Measurements from ENCODE around the gene PCNX1. TPM values are rescaled to one million over a fixed set of nuclear protein-coding genes. Genes with fewer than 3 reads are reported as not detected.

PCNX1 gene
- total RNA-seq, 6 donors from 2014 or later = 38.4 to 98.5 (median 65.4) TPM

GRCh38 chr14:71130491-71131179 is 223.4 kb downstream of the PCNX1 start:
- ATAC-seq (ENCODE audit: low FRiP score in 2 of 2) = peak in 1 of 2 donors; percentile 31
- Histone ChIP-seq H3K36me3 (no peaks in the 10 kb centered on the region), H3K27ac (no peak overlapping the region), H3K27me3 (no peaks in the 10 kb centered on the region), H3K9me3 (no peaks in the 10 kb centered on the region), H3K4me3 (no peak overlapping the region), H3K4me1 (peaks cover 0 to 7% (median 4%) of the 10 kb centered on the region in 4 donors)
- TF ChIP-seq POLR2AphosphoS5 (IDR thresholded peaks at IDR 0.05) = no peak
- TF ChIP-seq CTCF (IDR thresholded peaks at IDR 0.05) = no peak
- TF ChIP-seq EP300 (IDR thresholded peaks at IDR 0.05) = no peak
- TF ChIP-seq POLR2A (IDR thresholded peaks at IDR 0.05) = no peak
- 52 to 59% methylated on average over 11 of the region's 11 CpGs for WGBS, 2 donors
- no peak for DNase-seq

- no peak overlapping the region for H3K27ac ChIP-seq
- ATAC-seq (ENCODE audit: low FRiP score in 2 of 2) (no peak), DNase-seq (no peak)
- TF ChIP-seq CTCF (IDR thresholded peaks at IDR 0.05) = no peak
- TF ChIP-seq EP300 (IDR thresholded peaks at IDR 0.05) = no peak
- no peak for TF ChIP-seq POLR2A (IDR thresholded peaks at IDR 0.05)
- TF ChIP-seq POLR2AphosphoS5 (IDR thresholded peaks at IDR 0.05) = no peak
- WGBS, 2 donors = 95% methylated on average over 8 of the region's 8 CpGs
- no peak overlapping the region for H3K4me3 ChIP-seq
- H3K36me3 ChIP-seq = no peaks in the 10 kb centered on the region
- H3K4me1 ChIP-seq = peaks cover 0 to 7% (median 4%) of the 10 kb centered on the region in 4 donors
- no peaks in the 10 kb centered on the region for H3K27me3 ChIP-seq
- no peaks in the 10 kb centered on the region for H3K9me3 ChIP-seq
Measured at GRCh38 chr14:71133296-71133695, 226.0 kb downstream of the PCNX1 start.

GRCh38 chr14:71135496-71135895 is 228.2 kb downstream of the PCNX1 start:
- Histone ChIP-seq H3K4me3 (no peak overlapping the region), H3K36me3 (no peaks in the 10 kb centered on the region), H3K27me3 (no peaks in the 10 kb centered on the region), H3K4me1 (peaks cover 5 to 13% (median 7%) of the 10 kb centered on the region in 4 donors), H3K27ac (no peak overlapping the region), H3K9me3 (no peaks in the 10 kb centered on the region)
- ATAC-seq (ENCODE audit: low FRiP score in 2 of 2) (no peak), DNase-seq (no peak)
- 100% methylated on average over 2 of the region's 2 CpGs for WGBS, 2 donors
- TF ChIP-seq POLR2AphosphoS5 (IDR thresholded peaks at IDR 0.05) = no peak
- no peak for TF ChIP-seq POLR2A (IDR thresholded peaks at IDR 0.05)
- no peak for TF ChIP-seq EP300 (IDR thresholded peaks at IDR 0.05)
- TF ChIP-seq CTCF (IDR thresholded peaks at IDR 0.05) = no peak

- no peaks in the 10 kb centered on the region for H3K9me3 ChIP-seq
- no peak for ATAC-seq (ENCODE audit: low FRiP score in 2 of 2)
Measured at GRCh38 chr14:71135911-71136310, 228.7 kb downstream of the PCNX1 start.

More at GRCh38 chr14:71135911-71136310, 228.7 kb downstream of the PCNX1 start:
- Histone ChIP-seq H3K4me1 (peaks cover 2 to 11% (median 5%) of the 10 kb centered on the region in 4 donors), H3K4me3 (no peak overlapping the region), H3K27me3 (no peaks in the 10 kb centered on the region), H3K27ac (no peak overlapping the region), H3K36me3 (no peaks in the 10 kb centered on the region)
- no peak for TF ChIP-seq CTCF (IDR thresholded peaks at IDR 0.05)
- no peak for TF ChIP-seq POLR2AphosphoS5 (IDR thresholded peaks at IDR 0.05)
- TF ChIP-seq POLR2A (IDR thresholded peaks at IDR 0.05) = no peak
- TF ChIP-seq EP300 (IDR thresholded peaks at IDR 0.05) = no peak
- 95 to 96% methylated on average over 4 of the region's 4 CpGs for WGBS, 2 donors
- no peak for DNase-seq
